Epithelial cell of esophagus (primary cell): Measurements from ENCODE around the gene OR6N1.

Experiments
- DNase-seq: peaks from one replicate; pipeline ENCODE4 v3.0.0; 2010; ENCODE audit warnings: low read depth
- H3K4me3 ChIP-seq: 2 replicates; pipeline ENCODE4 v1.5.1; 2011; ENCODE audit warnings: mild to moderate bottlenecking, low read length, control low read depth
- CTCF ChIP-seq: IDR thresholded peaks from 2 replicates; pipeline ENCODE4 v1.5.1; 2011; ENCODE audit warnings: low read depth, mild to moderate bottlenecking, low read length, control low read depth, inconsistent platforms; ENCODE audit not compliant: insufficient read depth; ENCODE audit errors: missing control alignments

The OR6N1 gene

GRCh38 chr1:158813164-158813563 lies 41.2 kb upstream of the OR6N1 start:
- no peak for TF ChIP-seq CTCF
- no peak overlapping the region for H3K4me3 ChIP-seq
- no peak for DNase-seq

- TF ChIP-seq CTCF, result no peak
- no peak overlapping the region for H3K4me3 ChIP-seq
- no peak for DNase-seq
Observed at GRCh38 chr1:158812336-158812735, 40.3 kb upstream of the OR6N1 start.

DNA sequence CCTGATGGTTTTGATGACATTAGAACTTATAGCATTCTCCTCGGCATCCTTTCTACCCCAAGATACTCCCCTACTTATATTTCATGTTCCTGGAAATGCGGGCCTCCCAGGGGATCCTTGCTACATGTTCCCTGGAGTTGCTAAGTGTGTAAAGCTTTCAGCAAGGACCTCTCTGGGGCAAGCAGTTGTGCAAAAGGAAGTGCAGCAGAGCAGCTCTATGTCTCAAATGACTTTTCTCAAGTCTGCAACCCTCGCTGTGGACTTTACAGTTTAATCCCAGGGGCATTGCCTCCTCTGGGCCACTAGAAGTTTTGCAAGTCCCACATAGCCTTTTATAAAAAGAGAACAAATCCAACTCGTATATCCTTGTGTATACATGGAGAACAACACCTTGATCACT lies 38.3 kb upstream of the OR6N1 start:
- TF ChIP-seq CTCF, result no peak
- DNase-seq, result no peak
- H3K4me3 ChIP-seq, result no peak overlapping the region

DNA sequence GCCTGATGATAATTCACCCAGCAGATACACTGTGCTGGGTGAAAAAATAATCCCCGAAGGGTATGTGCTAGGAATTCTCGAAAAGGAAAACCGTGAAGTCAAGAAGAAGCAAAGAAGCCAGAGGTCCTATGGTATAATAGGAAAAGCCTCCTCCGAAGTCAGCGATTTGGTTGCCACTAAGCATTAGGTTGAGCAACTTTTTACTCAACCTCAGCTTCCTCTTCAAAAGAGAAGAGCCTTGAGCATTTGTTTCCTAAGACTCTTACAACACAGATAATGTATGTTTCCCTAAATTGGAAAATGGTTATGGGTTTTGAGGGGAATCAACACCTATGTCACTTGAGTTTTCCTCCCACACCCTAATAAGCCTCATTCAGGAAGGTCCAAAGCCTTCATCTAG lies 37.9 kb upstream of the OR6N1 start:
- no peak for DNase-seq
- TF ChIP-seq CTCF, result no peak
- H3K4me3 ChIP-seq, result no peak overlapping the region

- no peak overlapping the region for H3K4me3 ChIP-seq
- no peak for TF ChIP-seq CTCF
- DNase-seq, result no peak
Observed at GRCh38 chr1:158809256-158809655, 37.3 kb upstream of the OR6N1 start.

- H3K4me3 ChIP-seq, result no peak overlapping the region
- DNase-seq, result no peak
- TF ChIP-seq CTCF, result no peak
Observed at GRCh38 chr1:158806916-158807536, 35.0 kb upstream of the OR6N1 start.

DNA sequence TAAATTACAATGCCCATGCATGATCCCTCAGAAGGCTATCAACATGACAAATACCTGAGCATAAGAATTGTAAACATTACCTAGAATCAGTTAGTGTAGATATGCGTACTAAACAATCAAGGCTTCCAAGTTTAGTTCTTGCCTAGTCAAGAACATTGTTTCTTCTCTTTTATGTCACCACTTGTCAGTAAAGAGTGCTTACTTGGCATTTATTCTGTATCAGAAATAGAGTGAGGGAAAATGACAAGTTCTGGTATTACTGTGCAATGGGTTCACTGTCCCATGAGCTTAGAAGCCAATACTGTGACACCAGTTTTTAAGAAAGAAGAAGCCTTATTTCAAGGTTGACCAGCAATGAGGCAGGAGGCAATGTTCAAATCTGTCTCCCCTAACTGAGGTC lies 31.7 kb upstream of the OR6N1 start:
- TF ChIP-seq CTCF, result no peak
- no peak for DNase-seq
- H3K4me3 ChIP-seq, result no peak overlapping the region
